Liver (tissue), 9 donors: ENCODE measurements around the gene SIMC1. TPM values are rescaled to one million over a fixed set of nuclear protein-coding genes. Genes with fewer than 3 reads are reported as not detected.
"Not testable (repeated sequence)": the region's sequence is repeated elsewhere in the genome, so short reads cannot be mapped to it uniquely, and the experiment has no call there.

Source experiments
- DNase-seq: peaks from one replicate; pipeline ENCODE4 v3.0.0-alpha.2; 2017; ENCODE audit warnings: low spot score
- H3K27ac ChIP-seq, 2 donors: one replicate each; pipeline ENCODE4 v1.7.0; 2013; ENCODE audit warnings: inconsistent platforms in 2 of 2, low read length in 2 of 2, control low read depth in 1 of 2, low read depth in 1 of 2, mild to moderate bottlenecking in 1 of 2
- H3K27me3 ChIP-seq, 4 donors: one replicate each; pipeline versions ENCODE4 v1.6.1 to v1.7.0; 2013; ENCODE audit warnings: low read length in 3 of 4, inconsistent platforms in 1 of 4, mild to moderate bottlenecking in 1 of 4, moderate library complexity in 1 of 4; ENCODE audit not compliant: control insufficient read depth in 4 of 4, insufficient read depth in 4 of 4
- H3K36me3 ChIP-seq, 4 donors: one replicate each; pipeline versions ENCODE4 v1.6.1 to v1.7.0; 2013; ENCODE audit warnings: low read length in 3 of 4, mild to moderate bottlenecking in 3 of 4, low read depth in 1 of 4, moderate library complexity in 1 of 4; ENCODE audit not compliant: control insufficient read depth in 4 of 4, insufficient read depth in 3 of 4
- H3K4me1 ChIP-seq, 4 donors: one replicate each; pipeline versions ENCODE4 v1.6.1 to v1.7.0; 2013; ENCODE audit warnings: low read length in 3 of 4, mild to moderate bottlenecking in 3 of 4, moderate library complexity in 1 of 4; ENCODE audit not compliant: control insufficient read depth in 4 of 4, insufficient read depth in 4 of 4
- H3K4me3 ChIP-seq, 3 donors: one replicate each; pipeline versions ENCODE4 v1.6.1 to v1.7.0; 2013; ENCODE audit warnings: low read length in 3 of 3, control low read depth in 1 of 3, low read depth in 1 of 3, mild to moderate bottlenecking in 1 of 3
- H3K9ac ChIP-seq, 2 donors: one replicate each; pipeline ENCODE4 v1.7.0; 2013; ENCODE audit warnings: low read length in 2 of 2, mild to moderate bottlenecking in 2 of 2, moderate library complexity in 2 of 2, control low read depth in 1 of 2, low read depth in 1 of 2
- H3K9me3 ChIP-seq, 4 donors: one replicate each; pipeline versions ENCODE4 v1.6.1 to v1.7.0; 2013; ENCODE audit warnings: low read length in 3 of 4; ENCODE audit not compliant: control insufficient read depth in 4 of 4
- EGR1 ChIP-seq, 2 donors: IDR thresholded peaks; 2 replicates each; pipeline ENCODE4 v1.6.1; 2016 to 2018; ENCODE audit warnings: antibody characterized with exemption in 2 of 2, low read depth in 2 of 2
- GABPA ChIP-seq, 2 donors: IDR thresholded peaks in 1 of 2; conservative IDR thresholded peaks in 1 of 2; 2 replicates each; pipeline ENCODE4 v1.6.1; 2016; ENCODE audit warnings: antibody characterized with exemption in 2 of 2, mild to moderate bottlenecking in 1 of 2, moderate library complexity in 1 of 2
- YY1 ChIP-seq: IDR thresholded peaks from 2 replicates; pipeline ENCODE4 v1.6.1; 2016; ENCODE audit warnings: antibody characterized with exemption, mild to moderate bottlenecking
- WGBS: extraction: QIAGEN DNeasy Blood & Tissue Kit; methylation state at CpG from one replicate; pipeline ENCODE4 v1.1.7; 2013; 5-methylcytosine and 5-hydroxymethylcytosine counted together
- polyA plus RNA-seq, 2 donors: library from polyadenylated mRNA; stranded (reverse) in 1 of 2; unstranded in 1 of 2; fragments of 200-250 nt in 1 of 2; fragments of >200 nt in 1 of 2; fragmentation: Nextera tagmentation in 1 of 2; extraction: Ambion mirVana in 1 of 2; gene quantifications; one replicate each; pipeline versions ENCODE4 v1.2.1 to v1.2.3, GENCODE V29; 2013 to 2015
- total RNA-seq, 2 donors: library from RNA; depleted of rRNA; stranded (reverse); fragments of >200 nt; gene quantifications; one replicate each; pipeline ENCODE4 v1.2.3, GENCODE V29; 2014
- donor health status: healthy.
- donor health status: healthy.
- donor health status: healthy.
- donor health status: healthy.
- donor health status: healthy.

SIMC1 gene
- total and polyA plus RNA-seq, 4 donors = 2.5 to 8.9 (median 6.2) TPM

DNA sequence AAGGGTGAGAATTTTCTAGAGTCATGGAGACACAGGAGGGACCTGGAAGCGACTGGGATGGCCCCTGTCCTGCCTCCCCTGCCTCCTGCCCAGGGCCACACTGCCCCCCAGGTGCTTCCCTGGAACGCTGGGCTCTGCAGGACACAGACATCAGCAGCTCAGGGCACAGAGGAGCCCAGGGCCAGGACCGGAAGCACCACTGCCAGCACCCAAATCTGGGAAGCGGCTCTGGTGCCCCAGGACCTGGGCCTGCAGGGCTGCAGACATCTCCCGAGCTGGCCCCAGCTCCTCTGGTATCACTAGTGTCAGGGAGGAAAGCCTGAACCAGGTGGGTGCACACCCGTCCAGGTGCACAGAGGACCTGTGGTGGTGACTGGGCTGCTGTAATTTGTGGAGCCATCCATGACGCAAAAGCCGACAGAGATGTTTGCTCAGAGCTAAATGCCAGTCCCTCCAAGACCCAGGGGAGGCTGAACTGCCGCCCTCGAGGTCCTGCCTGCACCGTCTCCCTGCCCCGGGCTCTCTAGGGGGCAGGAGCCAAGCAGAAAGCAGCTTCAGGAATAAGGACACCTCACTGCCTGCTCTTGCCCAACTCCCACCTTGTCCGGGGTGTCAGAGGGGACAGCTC, 46.0 kb upstream of the SIMC1 start (continued):
- TF ChIP-seq GABPA (IDR thresholded peaks at IDR 0.05 in 1 of 2, conservative IDR thresholded peaks at IDR 0.05 in 1 of 2) = no peak
- TF ChIP-seq EGR1 (IDR thresholded peaks at IDR 0.05; ENCODE audit: low read depth in 2 of 2) = no peak
- no peak for TF ChIP-seq YY1

GRCh38 chr5:176192722-176193117, 45.5 kb upstream of the SIMC1 start:
- not testable (repeated sequence) for H3K9ac ChIP-seq, H3K27ac ChIP-seq, H3K36me3 ChIP-seq, DNase-seq, H3K9me3 ChIP-seq, H3K4me3 ChIP-seq, H3K27me3 ChIP-seq, H3K4me1 ChIP-seq
- 64% methylated on average over 5 of the region's 5 CpGs for WGBS

- not testable (repeated sequence) for DNase-seq
Observed at GRCh38 chr5:176193636-176194035, 44.6 kb upstream of the SIMC1 start.

GRCh38 chr5:176194238-176195083, 43.8 kb upstream of the SIMC1 start:
- not testable (repeated sequence) for DNase-seq, H3K9ac ChIP-seq, H3K27ac ChIP-seq, H3K27me3 ChIP-seq, H3K9me3 ChIP-seq, H3K36me3 ChIP-seq
- H3K4me1 ChIP-seq = peaks cover 0 to 13% (median 1%) of the 10 kb centered on the region in 4 donors
- 7% methylated on average over 52 of the region's 67 CpGs for WGBS
- H3K4me3 ChIP-seq = peak overlapping the region in 1 of 3 donors; percentile 15

More at GRCh38 chr5:176193636-176194035, 44.6 kb upstream of the SIMC1 start:
- not testable (repeated sequence) for H3K4me3 ChIP-seq, H3K9me3 ChIP-seq, H3K9ac ChIP-seq, H3K4me1 ChIP-seq, H3K27me3 ChIP-seq, H3K27ac ChIP-seq, H3K36me3 ChIP-seq
- WGBS = 82% methylated on average over 17 of the region's 17 CpGs

GRCh38 chr5:176195084-176195413, 43.2 kb upstream of the SIMC1 start:
- H3K27me3 ChIP-seq, DNase-seq, H3K4me3 ChIP-seq, H3K9me3 ChIP-seq, H3K9ac ChIP-seq, H3K27ac ChIP-seq, H3K36me3 ChIP-seq: not testable (repeated sequence)
- 28% methylated on average over 6 of the region's 6 CpGs for WGBS
- H3K4me1 ChIP-seq = peaks cover 0 to 13% (median 2%) of the 10 kb centered on the region in 4 donors

DNA sequence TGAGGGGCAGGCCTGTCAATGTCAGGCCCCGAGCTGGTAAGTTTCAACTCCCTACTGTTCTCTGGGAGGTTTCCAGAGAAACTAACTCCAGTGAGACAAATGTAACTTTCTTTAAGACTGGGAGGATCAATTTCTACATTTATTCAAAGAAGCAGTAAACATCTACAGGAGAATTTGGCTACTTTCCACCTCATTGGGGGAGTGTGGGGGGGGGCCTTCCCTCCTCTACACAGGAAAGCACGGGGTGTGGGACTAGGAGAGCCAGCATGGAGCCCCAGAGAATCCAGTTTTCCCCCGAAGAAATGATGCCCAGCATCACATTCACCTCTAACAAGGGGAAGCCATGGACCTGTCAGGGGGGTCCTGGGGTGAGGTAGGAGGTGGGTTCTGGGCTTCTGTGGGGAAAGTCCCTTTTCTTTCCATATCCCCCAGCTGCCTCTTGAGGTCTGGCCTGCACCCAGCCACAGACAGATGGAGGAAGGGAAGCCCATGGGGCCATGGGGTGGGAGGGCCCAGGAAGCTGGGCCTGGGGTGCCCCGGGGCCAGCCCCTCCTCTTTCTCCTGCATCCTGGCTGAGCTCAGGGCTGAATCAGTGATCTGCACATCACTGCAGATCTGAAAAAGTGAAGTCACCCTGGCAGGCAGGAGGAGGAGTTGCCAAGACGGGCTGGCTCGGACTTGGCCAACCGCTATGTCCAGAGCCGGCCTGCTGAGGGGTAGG, 42.6 kb upstream of the SIMC1 start:
- H3K36me3 ChIP-seq, H3K9ac ChIP-seq, H3K9me3 ChIP-seq, H3K4me3 ChIP-seq, H3K27me3 ChIP-seq, DNase-seq, H3K27ac ChIP-seq: not testable (repeated sequence)
- H3K4me1 ChIP-seq = peaks cover 0 to 13% (median 2%) of the 10 kb centered on the region in 4 donors
- WGBS = 61% methylated on average over 7 of the region's 8 CpGs

- not testable (repeated sequence) for H3K9ac ChIP-seq, H3K4me3 ChIP-seq, H3K36me3 ChIP-seq, H3K9me3 ChIP-seq, H3K27me3 ChIP-seq, DNase-seq, H3K27ac ChIP-seq
- 90% methylated on average over 6 of the region's 7 CpGs for WGBS
- peaks cover 0 to 13% (median 2%) of the 10 kb centered on the region in 4 donors for H3K4me1 ChIP-seq
Observed at GRCh38 chr5:176196781-176197180, 41.4 kb upstream of the SIMC1 start.

DNA sequence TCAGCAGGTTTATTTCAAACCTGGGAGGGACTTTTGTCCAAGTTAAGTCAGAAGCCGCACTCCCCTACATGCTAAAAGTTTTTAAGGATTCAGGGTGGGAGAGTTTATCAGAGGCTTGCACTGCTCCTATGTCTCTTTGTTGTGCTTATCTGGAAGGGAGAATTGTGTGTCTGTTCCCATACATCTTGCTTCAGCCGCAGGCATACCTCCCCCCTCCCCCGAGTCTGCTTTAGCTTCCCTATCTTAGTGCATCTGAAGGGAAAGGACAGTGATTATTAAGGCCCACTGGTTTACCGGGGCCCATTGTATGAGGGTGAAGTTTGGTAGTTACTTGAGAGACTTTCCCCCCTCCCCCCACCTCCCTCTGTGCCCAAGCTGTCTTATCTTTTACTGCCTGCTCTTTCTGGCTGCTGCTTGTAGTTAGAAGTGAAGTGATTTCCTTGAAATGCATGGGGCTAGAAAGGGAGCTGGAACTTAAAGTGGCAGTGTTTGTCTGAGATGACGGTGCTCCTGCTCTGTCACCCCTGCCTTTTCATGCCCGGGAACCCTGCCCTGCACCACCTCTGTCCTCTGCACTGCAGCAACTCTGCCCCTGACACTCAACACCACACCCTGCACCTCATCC, 40.9 kb upstream of the SIMC1 start:
- H3K9me3 ChIP-seq, H3K27ac ChIP-seq, H3K4me3 ChIP-seq, H3K36me3 ChIP-seq, DNase-seq, H3K9ac ChIP-seq, H3K27me3 ChIP-seq: not testable (repeated sequence)
- H3K4me1 ChIP-seq = peaks cover 0 to 13% (median 2%) of the 10 kb centered on the region in 4 donors
- WGBS = 50% methylated on average over 6 of the region's 6 CpGs
